Activated CD4-positive, alpha-beta T cell treated with anti-CD3 and anti-CD28 coated beads, Interleukin-2, amount 50 U/mL, for 48 hours (primary cell): ENCODE measurements around the gene CHSY1.

Experiments used
- DNase-seq, 2 experiments: peaks; one replicate each; pipeline ENCODE4 v3.0.0-alpha.2; 2020

CHSY1 gene

DNA sequence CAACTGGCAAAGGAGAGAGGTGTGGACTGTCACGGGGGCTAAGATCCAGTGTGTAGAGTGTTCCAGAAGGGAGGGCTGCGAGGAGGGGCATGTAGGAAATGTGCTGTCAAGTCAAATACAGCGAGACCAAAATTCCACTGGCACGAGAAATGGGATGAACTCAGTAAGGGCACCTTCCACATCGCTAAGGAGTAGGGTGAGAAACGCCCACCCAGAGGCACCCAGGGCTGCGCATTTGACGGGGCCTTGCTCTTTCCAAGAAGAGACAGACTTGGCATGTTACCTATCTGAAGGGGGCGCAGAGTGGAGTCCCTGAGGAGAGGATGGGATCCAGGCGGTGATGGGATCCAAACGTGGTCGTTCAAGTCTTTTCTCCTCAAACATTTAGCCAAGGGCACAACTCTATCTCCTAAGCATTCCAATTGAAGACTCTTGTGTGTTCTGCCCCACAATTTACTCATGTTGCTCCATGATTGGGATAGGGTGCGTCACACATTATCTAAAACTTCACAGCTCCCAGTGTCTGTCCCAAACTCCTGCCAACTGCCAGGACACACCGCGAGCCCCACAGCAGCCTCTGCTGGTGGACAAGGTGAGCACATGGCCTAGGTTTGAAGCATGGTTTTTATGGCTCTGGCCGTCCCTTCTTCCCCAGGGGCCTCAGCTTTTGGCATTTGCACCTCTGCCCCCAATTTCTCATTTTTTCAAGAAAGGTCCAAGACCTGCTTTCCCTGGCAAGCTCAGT, 17.8 kb upstream of the CHSY1 start:
- DNase-seq = no peak

DNA sequence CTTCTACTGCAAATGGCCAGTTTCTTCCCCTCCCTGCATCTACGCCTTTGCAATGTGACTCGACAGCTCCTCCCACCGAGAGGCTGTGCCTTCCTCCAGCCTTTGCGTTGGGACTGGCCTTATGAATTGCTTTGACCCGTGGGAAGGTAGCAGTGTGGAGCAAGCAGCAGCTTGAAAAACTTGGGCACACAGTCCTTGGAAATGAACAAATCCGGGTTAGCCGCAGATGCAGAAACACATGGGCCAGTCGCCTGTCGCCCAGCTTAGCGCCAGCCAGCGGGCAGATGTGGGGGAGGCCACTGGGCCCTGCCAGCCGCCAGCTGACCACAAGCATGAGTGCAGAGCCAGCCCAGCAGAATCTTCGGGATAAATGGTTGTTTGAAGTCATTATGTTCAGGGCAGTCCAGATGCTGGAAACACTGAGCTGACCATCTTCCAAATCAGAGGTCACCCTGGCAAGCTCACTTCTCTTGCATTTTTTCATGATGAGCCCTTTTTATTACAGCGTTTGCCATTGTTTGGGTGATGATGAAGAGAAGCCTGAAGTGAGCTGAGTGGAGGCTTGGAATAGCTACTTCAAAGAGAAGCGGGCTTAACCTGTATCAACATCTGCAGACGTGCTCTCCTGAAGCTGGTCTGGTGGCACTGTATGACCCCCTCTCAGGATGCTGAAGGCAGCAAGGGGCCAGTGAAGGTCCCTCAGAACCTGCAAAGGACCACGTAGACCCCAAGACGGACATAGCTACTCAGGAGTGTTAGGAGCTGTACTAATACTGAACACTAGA, 15.7 kb upstream of the CHSY1 start:
- DNase-seq = no peak

DNA sequence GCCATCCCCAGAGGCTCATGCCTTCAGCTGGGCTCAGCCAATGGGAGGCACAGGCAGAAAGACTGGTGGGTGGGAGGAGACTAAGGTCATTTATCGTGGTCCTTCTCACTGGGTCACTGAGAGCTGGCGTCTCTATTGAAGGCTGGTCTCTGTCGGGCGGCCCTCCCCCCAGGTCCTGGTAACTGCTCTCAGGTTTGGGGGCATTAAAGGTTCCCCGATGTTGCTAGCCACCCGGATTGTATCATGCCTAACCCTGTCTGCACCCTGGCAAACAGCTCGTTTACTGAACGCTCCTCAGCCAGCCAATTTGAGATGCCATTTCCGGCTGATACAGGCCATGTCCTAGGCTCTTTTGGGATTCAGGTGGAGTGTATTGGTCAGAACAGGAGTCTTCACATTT, 14.9 kb upstream of the CHSY1 start:
- DNase-seq = no peak

DNA sequence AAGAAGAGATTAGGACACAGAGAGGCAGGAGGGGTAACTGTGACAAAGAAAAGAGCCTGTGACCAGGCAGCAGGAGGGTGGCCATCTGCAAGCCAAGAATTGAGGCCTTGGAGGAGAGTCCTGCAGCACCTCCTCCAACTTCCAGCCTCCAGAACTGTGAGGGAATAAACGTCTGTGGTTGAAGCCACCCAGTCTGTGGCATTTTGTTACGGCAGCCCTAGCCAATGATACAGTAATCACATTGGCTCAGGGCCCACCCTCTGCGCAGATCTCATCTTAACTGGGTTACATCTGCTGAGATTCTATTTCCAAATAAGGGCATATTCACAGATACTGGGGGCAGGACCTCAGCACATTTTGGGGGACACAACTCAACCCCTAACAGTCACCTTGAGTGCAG, 14.2 kb upstream of the CHSY1 start:
- DNase-seq = no peak

DNA sequence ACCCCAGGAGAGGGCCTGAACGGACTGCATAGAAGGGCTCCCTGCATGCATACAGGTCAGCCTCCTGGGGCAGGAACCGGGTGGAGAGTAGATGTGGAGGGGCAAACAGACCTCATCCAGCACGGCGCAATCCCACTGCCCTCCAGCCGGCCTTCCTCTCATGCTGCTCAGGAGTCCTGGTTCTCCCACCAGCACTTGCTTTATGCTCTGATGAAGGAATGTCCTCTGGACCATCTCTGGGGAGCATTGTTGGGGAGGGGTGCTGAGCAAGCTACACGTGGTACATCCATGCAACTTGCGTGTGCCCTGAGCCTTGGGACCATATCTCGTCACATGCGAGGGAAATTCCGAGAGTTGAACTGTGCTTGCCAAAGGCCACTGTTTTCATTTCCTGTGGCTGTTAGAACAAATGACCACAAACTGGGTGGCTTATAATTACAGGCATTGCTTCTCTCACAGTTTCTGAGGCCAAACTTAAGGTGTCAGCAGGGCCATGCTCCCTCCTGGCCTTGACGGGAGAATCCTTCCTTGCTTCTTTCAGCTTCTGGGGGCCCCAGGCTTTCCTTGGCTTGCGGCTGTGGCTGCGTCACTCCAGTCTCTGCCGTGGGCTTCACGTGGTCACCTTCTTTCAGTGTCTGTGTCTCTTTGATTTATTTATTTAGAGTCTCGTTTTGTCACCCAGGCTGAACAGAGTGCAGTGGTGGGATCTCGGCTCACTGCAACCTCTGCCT, 13.2 kb upstream of the CHSY1 start:
- no peak for DNase-seq

DNA sequence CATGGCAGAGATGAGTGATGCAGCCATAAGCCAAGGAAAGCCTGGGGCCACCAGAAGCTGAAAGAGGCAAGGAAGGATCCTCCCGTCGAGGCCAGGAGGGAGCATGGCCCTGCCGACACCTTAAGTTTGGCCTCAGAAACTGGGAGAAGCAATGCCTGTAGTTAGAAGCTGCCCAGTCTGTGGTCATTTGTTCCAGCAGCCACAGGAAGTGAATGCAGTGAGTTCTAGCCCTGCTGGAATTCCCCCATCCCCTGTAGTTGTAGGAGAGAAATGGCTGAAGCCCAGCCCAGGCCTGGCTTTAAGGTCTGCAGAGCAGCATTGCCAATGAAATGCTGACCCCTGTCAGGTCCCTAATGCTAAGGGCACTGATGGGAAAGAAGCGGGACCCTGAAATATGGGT, 12.2 kb upstream of the CHSY1 start:
- DNase-seq = no peak

DNA sequence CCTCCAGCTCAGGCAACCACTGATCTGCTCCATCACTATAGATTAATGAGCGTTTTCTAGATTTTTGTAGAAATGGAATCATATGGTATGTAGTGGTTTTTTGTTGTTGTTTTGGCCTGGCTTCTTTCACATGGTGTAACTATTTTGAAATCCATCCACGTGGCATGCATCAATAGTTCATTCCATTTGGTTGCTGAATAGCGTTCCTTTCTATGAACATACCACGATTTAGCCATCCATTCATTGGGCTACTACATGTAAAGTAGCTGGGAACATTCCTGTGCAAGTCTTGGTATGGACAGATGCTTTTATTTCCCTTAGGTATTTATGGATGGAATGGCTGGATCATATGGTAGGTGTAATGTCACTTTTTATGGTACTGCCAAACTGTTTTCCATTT, 10.7 kb upstream of the CHSY1 start:
- no peak for DNase-seq

DNA sequence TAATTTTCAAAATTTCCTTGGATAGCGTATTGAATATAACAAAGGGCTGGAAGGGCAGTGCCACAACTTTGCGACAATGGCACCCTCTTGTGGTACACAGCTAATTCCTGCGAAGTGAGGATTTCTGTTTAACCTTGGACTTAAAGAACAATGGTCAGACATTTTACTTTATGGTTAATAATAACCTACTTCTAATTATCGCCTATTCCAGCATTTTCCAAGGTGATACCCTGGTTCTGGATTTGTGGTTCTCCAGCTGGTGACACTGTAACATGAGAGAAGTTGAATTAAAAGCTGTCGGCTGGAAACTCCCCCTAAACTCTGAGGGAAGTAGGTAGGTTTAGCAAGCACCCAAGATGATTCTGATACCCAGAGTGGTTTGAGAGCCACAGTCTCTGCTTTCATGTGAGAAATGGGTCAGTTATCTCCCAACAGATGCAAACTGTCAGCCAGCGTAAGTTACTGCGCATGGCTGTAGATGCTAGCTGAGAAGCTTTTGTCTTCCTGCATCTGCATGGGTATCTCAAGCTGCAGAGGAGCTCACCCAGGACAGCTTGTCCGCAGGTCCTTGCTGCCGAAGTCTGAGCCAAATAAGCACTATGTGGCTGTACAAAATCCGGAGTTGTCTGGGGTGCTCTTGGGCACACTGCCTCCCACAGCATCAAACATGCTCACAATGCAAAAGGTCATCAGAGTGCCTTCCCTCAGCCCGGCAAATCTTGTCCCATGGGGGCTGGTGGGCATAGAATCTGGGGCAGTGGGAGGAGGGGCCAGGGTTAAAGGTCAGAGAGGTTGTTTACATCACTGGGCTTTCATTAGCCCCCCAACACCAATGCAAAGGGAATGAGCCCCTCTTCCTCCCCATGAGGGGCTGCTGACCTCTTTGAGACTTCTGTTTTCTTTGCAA, 6.6 kb upstream of the CHSY1 start:
- DNase-seq = peak; percentile 50 to 62

DNA sequence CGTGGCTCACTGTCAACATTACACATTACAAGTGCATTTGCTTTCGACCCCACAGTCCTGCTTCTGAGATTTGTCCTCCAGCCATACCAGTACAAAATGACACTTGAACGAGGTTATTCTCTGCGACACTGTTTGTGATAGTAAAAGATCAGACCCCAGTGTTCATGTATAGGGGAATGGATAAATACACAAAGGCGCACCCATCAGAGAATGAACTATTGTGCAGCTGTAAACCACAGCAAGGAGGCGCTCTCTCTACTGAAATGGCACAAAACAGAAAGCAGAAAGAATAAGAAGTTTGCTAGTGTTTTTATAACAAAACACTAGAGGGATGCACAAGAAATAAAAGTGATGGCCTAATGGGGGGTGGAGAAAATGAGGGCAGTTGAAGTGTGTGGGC, 4.9 kb upstream of the CHSY1 start:
- DNase-seq = no peak

DNA sequence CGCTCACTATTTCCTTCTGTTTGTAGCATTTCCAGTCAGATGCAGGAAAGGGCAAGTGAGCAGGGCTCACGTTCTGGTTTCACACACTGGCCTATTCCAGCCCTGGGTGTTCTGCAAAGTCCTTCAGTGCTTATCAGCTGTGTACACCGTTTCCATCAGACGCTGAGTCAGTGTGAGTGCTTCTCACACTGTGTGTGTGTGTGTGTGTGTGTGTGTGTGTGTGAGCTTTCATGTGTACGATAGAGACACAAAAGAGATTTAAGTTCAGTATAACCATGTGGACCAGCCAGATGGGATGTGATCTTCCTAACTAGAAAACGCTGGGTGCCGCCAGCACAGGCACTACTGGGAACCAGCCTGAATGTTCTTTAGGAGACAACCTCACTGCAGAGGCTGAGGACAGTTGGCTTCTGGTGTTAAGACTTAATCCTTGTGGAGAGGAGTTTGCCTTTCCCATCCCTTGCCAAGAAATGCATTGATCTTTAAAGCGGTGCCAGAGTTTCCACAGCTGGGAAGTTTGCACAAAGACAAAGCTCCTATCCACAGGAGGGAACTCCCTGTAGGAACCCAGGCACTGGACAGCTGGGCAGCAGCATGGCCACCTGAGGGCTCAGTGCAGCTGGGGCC, 3.9 kb upstream of the CHSY1 start:
- no peak for DNase-seq

DNA sequence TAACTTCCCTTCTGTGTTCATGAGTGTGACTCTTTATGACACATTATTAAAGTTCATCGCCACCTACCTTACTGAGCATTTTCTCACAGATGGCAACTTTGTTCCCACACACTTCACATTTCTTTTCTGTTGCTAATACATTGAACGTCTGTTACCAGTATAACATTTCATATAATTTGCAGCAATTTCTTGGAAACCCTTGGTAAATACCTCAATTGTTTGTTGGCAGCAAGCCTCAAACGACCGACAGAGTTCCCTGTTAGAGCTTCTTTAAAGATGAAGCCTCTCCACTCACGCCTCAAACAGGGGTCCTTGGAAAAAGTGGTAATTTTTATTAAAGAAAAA, 3.2 kb upstream of the CHSY1 start:
- no peak for DNase-seq

DNA sequence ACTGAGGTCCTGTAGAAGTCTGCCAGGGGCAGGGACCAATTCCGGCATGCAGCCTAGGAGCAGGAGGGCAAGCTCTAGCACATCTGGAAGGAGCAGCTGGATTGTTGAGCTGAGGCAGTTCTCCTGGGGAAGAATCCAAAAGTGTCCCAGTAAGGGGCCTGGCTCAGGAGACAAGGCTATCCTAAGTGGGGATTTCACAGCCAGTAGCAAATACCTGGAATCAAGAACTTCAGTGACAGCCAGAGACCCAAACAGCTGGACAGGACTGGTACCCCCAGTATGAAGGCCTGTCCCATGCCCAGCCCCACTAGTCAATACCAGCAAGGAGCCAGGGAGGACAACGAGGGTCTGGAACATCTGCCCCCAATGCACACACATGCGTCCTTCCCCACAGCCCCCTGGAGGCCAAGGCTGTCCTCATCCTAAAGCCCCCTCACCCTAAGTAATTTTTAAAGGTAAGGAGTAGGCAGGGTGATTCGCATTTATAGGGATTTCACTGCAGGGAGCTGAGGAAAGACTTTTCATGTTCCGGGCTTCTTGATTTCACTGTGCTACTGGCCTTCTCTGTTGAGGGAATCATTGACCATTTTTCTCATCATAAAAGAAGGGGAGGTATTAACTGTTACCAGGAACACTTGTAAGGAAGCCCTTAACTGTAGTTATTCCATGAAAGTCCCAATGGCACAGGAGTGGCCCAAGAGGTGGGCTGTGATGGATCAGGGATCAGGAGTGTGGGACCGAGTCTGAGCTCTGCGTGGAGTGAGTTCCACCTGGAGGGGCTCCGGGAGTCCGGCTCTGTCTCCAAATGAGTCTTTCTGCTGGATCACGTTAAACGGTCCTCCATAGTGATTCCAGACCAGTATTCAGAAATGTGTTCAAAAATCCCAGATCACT, 2.6 kb upstream of the CHSY1 start:
- no peak for DNase-seq

DNA sequence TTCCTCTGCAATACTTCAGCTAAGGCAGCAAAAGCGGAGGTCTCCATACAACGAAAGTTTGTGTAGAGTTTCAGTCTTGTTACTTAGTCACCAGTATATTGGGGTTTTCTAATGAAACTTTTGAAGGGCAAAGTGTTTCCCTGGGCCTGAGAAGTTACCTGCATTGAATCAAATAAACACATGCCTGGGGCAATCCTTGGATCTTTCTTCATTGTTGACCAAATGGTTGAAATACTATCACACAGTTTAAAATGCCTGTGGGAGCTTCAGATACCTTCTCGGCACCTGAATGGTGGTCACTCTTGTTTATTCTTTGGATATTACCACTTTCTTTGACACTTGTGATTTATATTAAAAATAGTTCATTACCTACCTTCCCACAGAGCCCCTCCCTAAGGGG, 988 bp upstream of the CHSY1 start:
- DNase-seq = no peak

DNA sequence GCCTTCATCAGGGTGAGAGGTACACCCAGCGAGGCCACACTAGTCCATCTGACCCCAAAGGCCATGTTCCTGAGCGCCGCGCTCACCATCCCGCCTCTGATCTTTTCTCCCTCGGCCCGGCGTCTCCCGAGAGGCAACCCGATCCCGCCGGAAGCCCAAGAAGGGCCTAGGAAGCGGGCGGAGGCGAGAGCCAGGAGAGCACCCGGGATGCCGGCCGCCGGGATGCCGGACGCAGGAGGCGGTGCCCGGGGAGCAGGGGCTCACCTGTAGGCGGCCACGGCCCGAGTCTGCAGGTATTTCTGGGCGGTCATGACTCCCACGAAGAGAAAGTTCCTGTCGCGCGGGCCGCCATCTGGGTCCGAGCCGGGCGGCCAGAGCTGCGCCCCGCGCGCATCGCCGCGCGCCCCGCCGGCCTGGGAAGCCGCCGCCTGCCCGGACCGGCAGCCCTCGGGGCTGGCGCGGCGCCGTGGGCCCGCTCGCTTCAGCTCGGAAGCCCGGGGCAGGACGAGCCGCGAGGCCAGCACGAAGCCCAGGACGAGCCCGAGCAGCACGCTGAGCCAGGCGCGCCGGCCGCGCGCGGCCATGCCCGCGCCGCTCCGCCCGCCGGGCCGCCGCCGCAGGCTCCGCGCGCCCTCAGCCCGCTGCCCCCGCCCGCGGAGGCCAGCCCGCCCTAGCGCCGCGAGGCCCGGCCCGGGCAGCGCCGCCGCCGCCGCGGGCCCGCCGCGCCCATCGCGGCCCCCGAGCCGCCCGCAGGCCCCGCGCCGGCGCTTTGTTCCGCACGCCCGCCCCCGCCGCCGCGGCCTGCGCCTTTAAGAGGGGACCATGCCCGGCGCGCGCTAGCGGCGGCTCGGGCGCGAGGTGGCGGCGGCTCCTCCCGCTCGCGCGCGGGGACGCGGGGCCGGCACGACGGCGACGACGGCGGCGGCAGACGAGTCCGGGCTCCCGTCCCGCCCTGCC, 697 bp downstream of the CHSY1 start:
- DNase-seq = peak; percentile 27 to 36

DNA sequence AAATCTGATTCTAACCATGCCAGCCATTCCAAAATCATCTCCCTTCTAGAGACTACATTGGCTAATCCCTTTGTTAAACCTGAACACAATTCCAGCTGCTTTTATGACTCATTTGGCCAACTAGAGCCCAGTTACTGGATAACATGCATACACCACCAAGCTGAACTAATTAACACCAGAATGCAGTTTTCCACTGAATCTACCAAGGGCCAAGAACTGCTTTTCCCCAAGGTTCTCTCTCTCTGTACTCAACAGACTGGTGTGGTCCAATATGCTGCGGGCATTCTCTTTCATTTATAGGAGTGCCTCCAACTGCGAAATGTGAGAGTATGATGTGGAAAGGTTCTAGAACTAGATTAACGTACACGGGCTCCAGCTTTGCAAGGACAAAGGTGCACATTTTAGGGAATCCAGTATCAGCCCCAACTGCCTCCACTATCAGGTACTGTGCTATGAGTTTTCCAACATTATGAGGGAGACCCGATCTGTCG, 1.5 kb downstream of the CHSY1 start:
- DNase-seq = no peak

DNA sequence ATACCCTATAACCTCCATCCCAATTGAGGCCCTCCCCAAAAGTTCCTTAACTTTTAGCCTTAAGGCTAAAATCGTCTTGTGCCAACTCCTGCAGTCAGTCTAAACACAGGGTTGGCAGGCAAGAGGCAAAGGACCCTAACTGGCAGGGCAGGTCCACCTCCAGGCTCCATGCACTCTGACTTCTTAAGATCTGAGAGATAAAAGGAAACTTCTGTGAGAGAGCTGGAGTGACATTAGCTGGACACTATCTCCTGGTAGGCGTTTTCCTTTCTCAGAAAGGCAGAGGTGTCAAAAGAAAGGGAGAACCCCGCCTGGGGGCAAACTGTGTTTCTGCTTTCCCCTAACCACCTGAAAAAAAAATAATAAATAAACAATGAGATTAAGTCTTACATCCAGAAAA, 3.6 kb downstream of the CHSY1 start:
- DNase-seq = no peak

DNA sequence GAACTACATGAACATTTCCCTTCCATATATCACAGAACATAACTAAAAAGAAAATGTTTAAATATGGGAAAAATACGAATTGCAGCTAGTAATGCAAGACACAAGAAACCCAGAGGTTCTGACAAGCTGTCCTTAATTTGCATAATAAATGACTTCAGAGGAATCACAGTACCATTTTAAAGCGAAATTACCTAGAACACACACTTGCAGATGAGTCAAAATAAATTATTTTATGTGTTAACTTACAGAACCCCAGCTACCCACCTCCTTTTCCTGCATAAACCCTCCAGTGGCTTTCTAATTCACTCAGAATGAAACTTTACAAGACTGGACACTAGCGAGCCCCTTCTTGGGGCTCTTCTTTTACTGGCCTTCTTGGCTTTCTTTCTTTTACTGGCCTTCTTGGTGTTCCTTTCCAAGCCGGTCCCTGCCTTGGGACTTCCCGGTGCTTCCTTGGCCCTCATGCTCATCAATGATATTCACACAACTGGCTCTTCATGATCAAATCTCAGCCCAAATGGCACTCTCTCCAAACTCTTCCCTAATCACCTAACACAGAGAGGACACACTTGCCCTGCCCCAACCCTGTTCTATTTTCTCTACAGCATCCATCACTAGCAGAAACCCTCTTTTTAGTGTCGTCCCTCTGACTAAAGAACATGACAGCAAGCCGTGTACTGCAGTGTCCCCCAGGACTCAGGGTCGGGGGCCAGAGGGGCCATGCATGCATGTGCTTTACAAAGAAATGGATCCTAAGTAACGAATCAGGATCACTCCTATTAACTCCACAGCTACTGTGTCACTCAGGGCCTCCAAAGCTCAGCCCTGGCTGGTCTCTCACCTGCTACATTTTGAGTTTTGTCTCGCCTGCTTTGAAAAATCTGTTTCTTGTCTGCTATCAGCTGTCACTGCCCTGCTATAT, 4.8 kb downstream of the CHSY1 start:
- no peak for DNase-seq

DNA sequence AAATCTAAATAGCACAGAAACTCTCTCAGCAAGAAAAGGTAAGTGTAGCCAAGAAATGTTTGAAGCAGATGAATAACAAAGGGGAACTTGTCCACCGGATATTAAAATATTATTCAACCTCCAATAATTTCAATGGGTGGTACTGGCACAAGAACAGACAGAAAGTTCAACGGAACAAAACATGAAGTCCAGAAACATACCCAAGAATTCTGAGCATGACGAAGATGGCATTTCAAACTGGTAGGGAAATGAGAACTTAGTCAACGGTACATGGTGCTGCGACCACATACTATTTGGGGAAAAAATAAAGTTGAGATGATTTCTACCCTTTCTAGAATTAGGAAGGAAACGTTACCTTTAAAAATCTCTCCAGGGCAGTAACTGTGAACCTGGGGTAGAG, 5.5 kb downstream of the CHSY1 start:
- DNase-seq = no peak
